ENCODE data around the gene ZBTB1. TPM values are rescaled to one million over a fixed set of nuclear protein-coding genes. Genes with fewer than 3 reads are reported as not detected.

Gene ZBTB1
- total and polyA plus RNA-seq, 9 of the 15 experiments (the other 6 are each of a cell fraction or from before 2014, with no cell fraction given): 2.3 to 16.5 (median 9.0) TPM

- TF ChIP-seq RERE (CRISPR knock-in tag; IDR thresholded peaks at IDR 0.05; ENCODE audit: borderline replicate concordance): no peak
- no peak for TF ChIP-seq ZNF77 (CRISPR knock-in tag; IDR thresholded peaks at IDR 0.05)
- TF ChIP-seq BCOR (IDR thresholded peaks at IDR 0.05): no peak
These were observed 57.1 kb downstream of the ZBTB1 start (continued) for GRCh38 chr14:64561631-64562030.

- Histone ChIP-seq H3K9me3 (replicated peaks; ENCODE audit: control insufficient read depth, insufficient read depth, low read depth, low read length) (no peaks in the 10 kb centered on the region), H3K4me2 (ENCODE audit: insufficient read depth, low read length) (no peak overlapping the region), H3K27me3 (ENCODE audit: control insufficient read depth in 2 of 2, insufficient read depth in 2 of 2, low read length in 2 of 2) (peaks cover 11 to 19% of the 10 kb centered on the region in 2 experiments; a peak in 4 of 5 replicates), H3K79me2 (ENCODE audit: control insufficient read depth, insufficient read depth, low read length) (no peaks in the 10 kb centered on the region), H4K20me1 (replicated peaks; ENCODE audit: control insufficient read depth, insufficient read depth, low read length) (no peaks in the 10 kb centered on the region), H3K4me3 (no peak overlapping the region), H3K27ac (ENCODE audit: extremely low read depth, low read depth, low read length) (no peak overlapping the region), H3K9ac (ENCODE audit: insufficient read depth in 1 of 2, low read depth in 2 of 2, low read length in 2 of 2) (no peak overlapping the region), H3K9me1 (ENCODE audit: control insufficient read depth, insufficient read depth, low read length) (no peaks in the 10 kb centered on the region), H3K36me3 (ENCODE audit: control insufficient read depth, insufficient read depth, low read length) (no peaks in the 10 kb centered on the region), H3K4me1 (replicated peaks in 1 of 2; ENCODE audit: control insufficient read depth in 2 of 2, insufficient read depth in 2 of 2, low read length in 2 of 2) (no peaks in the 10 kb centered on the region), H2AFZ (ENCODE audit: low read depth, low read length) (no peak overlapping the region)
- no peak for FAIRE-seq
- in situ Hi-C loops (cut with MboI): no loop called here
- DNase-seq (ENCODE audit: extremely low read depth in 1 of 4, low spot score in 3 of 4): no peak
- ChIA-PET CTCF (ENCODE audit: low intra/inter-chr PET ratio) (no interaction called here), POLR2A (interaction anchor here (1.0 kb wide), 1 partner anchor 19 kb away, joined by 3 read pairs; no protein-coding TSS in a partner anchor)
- no peak for ATAC-seq
- no TSS peak for BruUV-seq (replicated peaks)
- intact Hi-C loops (cut with micrococcal nuclease): no loop called here
- TF ChIP-seq ZNF444 (CRISPR knock-in tag; IDR thresholded peaks at IDR 0.05): no peak
- TF ChIP-seq REST (IDR thresholded peaks at IDR 0.05; ENCODE audit: borderline replicate concordance): no peak
- no peak for TF ChIP-seq REST (CRISPR knock-in tag; IDR thresholded peaks at IDR 0.05; ENCODE audit: low read depth)
- TF ChIP-seq ZNF445 (CRISPR knock-in tag; IDR thresholded peaks at IDR 0.05; ENCODE audit: low read depth): no peak
- no peak for TF ChIP-seq FOXA3 (CRISPR knock-in tag; conservative IDR thresholded peaks at IDR 0.05 in 1 of 2, IDR thresholded peaks at IDR 0.05 in 1 of 2)
These were observed 57.9 kb downstream of the ZBTB1 start for GRCh38 chr14:64562436-64562835.
